Right cardiac atrium (tissue), 5 donors: ENCODE data around the gene VIT. TPM values are rescaled to one million over a fixed set of nuclear protein-coding genes. Genes with fewer than 3 reads are reported as not detected.

Source experiments
- polyA plus RNA-seq: library from polyadenylated mRNA; stranded (reverse); fragments of 200-250 nt; gene quantifications from one replicate; pipeline ENCODE4 v1.2.3, GENCODE V29; 2013
- total RNA-seq, 4 donors: library from RNA; stranded (reverse); fragmentation: NEBNext Ultra II Directional; extraction: Animal tissue kit (Norgen Biotek cat#: 25700); gene quantifications; one replicate each; pipeline ENCODE4 v1.2.1, GENCODE V29; 2021
- donor health status: healthy with polysubstance abuse.
- donor health status: DM: no; HTN: yes; CAD: no.
- donor health status: DM: no; HTN: no; CAD: no.
- donor health status: DM: no; HTN: yes; CAD: no; lungs with severe emphysema.
- donor health status: DM: yes; HTN: yes; CAD: no.

The VIT gene
- total and polyA plus RNA-seq, 5 donors: 10.2 to 25.0 (median 13.6) TPM

Other genes starting within 250 kb of the VIT start
- 10 to 100 TPM; 50.2 to 65.6 (median 58.0) TPM for gene FEZ2, start 98.5 kb upstream of the VIT start, total RNA-seq
- gene FEZ2, start 98.5 kb upstream of the VIT start, polyA plus RNA-seq: 52.3 TPM